Measurements from ENCODE around the gene CDK17. TPM values are rescaled to one million over a fixed set of nuclear protein-coding genes. Genes with fewer than 3 reads are reported as not detected.

CDK17 gene
- total and polyA plus RNA-seq, 2 donors from 2014 or later = 6.6 to 35.7 TPM

GRCh38 chr12:96360550-96360949 lies 39.7 kb downstream of the CDK17 start:
- no peak overlapping the region for H3K4me3 ChIP-seq (ENCODE audit: low read length in 3 of 3)
- intact Hi-C loops (cut with DNase I) = no loop called here
- H3K27ac ChIP-seq (ENCODE audit: low read depth in 2 of 2, low read length in 2 of 2) = no peak overlapping the region
- H3K4me1 ChIP-seq (ENCODE audit: control insufficient read depth in 2 of 3, insufficient read depth in 2 of 3, low read depth in 1 of 3, low read length in 3 of 3) = peaks cover 0 to 9% (median 5%) of the 10 kb centered on the region in 3 donors
- no peaks in the 10 kb centered on the region for H3K36me3 ChIP-seq (ENCODE audit: control insufficient read depth in 2 of 3, insufficient read depth in 3 of 3, low read length in 3 of 3)
- FAIRE-seq (no peak), DNase-seq (no peak)
- no peaks in the 10 kb centered on the region for H3K27me3 ChIP-seq (ENCODE audit: control insufficient read depth, insufficient read depth, low read length)
- H3K9me3 ChIP-seq (ENCODE audit: control insufficient read depth in 2 of 3, insufficient read depth in 1 of 3, low read length in 3 of 3) = no peaks in the 10 kb centered on the region
- no peak overlapping the region for H3K9ac ChIP-seq (ENCODE audit: low read length in 3 of 3)
- no peak for TF ChIP-seq CTCF (IDR thresholded peaks at IDR 0.05; ENCODE audit: borderline replicate concordance, extremely low read depth, insufficient read depth)

GRCh38 chr12:96359328-96359727 lies 40.9 kb downstream of the CDK17 start:
- intact Hi-C loops (cut with DNase I) = no loop called here
- Histone ChIP-seq H3K36me3 (ENCODE audit: control insufficient read depth in 2 of 3, insufficient read depth in 3 of 3, low read length in 3 of 3) (no peaks in the 10 kb centered on the region), H3K9ac (ENCODE audit: low read length in 3 of 3) (no peak overlapping the region), H3K4me1 (ENCODE audit: control insufficient read depth in 2 of 3, insufficient read depth in 2 of 3, low read depth in 1 of 3, low read length in 3 of 3) (peaks cover 0 to 9% (median 5%) of the 10 kb centered on the region in 3 donors), H3K27me3 (ENCODE audit: control insufficient read depth, insufficient read depth, low read length) (no peaks in the 10 kb centered on the region), H3K4me3 (ENCODE audit: low read length in 3 of 3) (no peak overlapping the region), H3K9me3 (ENCODE audit: control insufficient read depth in 2 of 3, insufficient read depth in 1 of 3, low read length in 3 of 3) (no peaks in the 10 kb centered on the region), H3K27ac (ENCODE audit: low read depth in 2 of 2, low read length in 2 of 2) (no peak overlapping the region)
- DNase-seq = no peak
- FAIRE-seq = no peak
- no peak for TF ChIP-seq CTCF (IDR thresholded peaks at IDR 0.05; ENCODE audit: borderline replicate concordance, extremely low read depth, insufficient read depth)

- no peak for TF ChIP-seq CTCF (IDR thresholded peaks at IDR 0.05; ENCODE audit: borderline replicate concordance, extremely low read depth, insufficient read depth)
- H3K4me1 ChIP-seq (ENCODE audit: control insufficient read depth in 2 of 3, insufficient read depth in 2 of 3, low read depth in 1 of 3, low read length in 3 of 3) = peaks cover 0 to 19% (median 11%) of the 10 kb centered on the region in 3 donors
- no peak overlapping the region for H3K27ac ChIP-seq (ENCODE audit: low read depth in 2 of 2, low read length in 2 of 2)
- H3K36me3 ChIP-seq (ENCODE audit: control insufficient read depth in 2 of 3, insufficient read depth in 3 of 3, low read length in 3 of 3) = no peaks in the 10 kb centered on the region
- DNase-seq = no peak
- no peaks in the 10 kb centered on the region for H3K27me3 ChIP-seq (ENCODE audit: control insufficient read depth, insufficient read depth, low read length)
- FAIRE-seq = no peak
- intact Hi-C loops (cut with DNase I) = no loop called here
- H3K9me3 ChIP-seq (ENCODE audit: control insufficient read depth in 2 of 3, insufficient read depth in 1 of 3, low read length in 3 of 3) = no peaks in the 10 kb centered on the region
- H3K9ac ChIP-seq (ENCODE audit: low read length in 3 of 3) = no peak overlapping the region
- no peak overlapping the region for H3K4me3 ChIP-seq (ENCODE audit: low read length in 3 of 3)
These were observed 43.4 kb downstream of the CDK17 start for GRCh38 chr12:96356831-96357230.
